HG03460 (cell line): ENCODE data around the gene DSCAM.
"Not testable (repeated sequence)": the region's sequence is repeated elsewhere in the genome, so short reads cannot be mapped to it uniquely, and the experiment has no call there.

Experiments used
- ATAC-seq: cut with Tn5 transposase; IDR thresholded peaks from one replicate; pipeline ENCODE4 v1.9.1; 2021; ENCODE audit not compliant: unreplicated experiment

The DSCAM gene

GRCh38 chr21:40337981-40338380 is 509.0 kb downstream of the DSCAM start:
- ATAC-seq, result no peak

GRCh38 chr21:40335704-40336103 is 511.3 kb downstream of the DSCAM start:
- no peak for ATAC-seq

DNA sequence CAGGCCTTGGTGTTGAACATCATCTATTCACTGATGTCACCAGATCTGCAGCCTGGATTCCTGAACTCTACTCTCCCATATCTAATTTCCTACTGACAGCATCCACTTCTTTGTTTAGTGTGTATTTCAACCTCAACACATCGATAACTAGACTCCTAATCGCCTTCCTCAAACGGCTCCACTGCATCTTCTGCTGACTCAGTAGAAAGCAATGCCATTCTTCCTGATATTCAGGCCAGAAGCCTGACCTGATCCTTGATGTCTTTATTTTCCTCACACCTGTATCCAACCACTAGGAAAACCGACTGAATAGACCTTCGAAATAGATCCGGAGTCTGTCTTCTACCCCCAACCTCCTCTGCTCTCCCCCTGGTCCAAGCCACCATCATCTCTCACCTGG is 512.8 kb downstream of the DSCAM start:
- no peak for ATAC-seq

- ATAC-seq, result no peak
These were observed 513.2 kb downstream of the DSCAM start for GRCh38 chr21:40333731-40334130.

- no peak for ATAC-seq
These were observed 515.2 kb downstream of the DSCAM start for GRCh38 chr21:40331804-40332203.

DNA sequence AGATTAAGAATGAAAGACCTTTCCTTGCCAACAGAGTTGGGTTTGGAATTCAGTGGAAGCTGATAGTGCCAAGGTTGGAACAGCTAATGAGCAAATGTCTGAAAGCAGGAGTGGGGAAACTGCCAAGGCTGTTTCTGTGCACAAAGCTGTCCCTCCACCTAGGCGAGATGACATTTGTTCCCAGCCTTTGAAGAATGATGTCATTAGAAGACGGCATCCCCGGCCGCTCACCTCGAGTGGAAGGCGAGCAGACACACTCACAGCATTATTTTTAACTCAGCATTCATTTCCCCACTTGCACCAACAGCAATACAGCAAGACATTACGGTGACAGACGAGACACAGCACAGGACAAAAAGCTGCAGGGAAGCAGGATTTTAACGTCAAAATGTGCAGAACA is 515.8 kb downstream of the DSCAM start:
- ATAC-seq, result no peak

GRCh38 chr21:40324389-40324788 is 522.6 kb downstream of the DSCAM start:
- no peak for ATAC-seq

- ATAC-seq, result not testable (repeated sequence)
These were observed 526.2 kb downstream of the DSCAM start for GRCh38 chr21:40320718-40321117.

DNA sequence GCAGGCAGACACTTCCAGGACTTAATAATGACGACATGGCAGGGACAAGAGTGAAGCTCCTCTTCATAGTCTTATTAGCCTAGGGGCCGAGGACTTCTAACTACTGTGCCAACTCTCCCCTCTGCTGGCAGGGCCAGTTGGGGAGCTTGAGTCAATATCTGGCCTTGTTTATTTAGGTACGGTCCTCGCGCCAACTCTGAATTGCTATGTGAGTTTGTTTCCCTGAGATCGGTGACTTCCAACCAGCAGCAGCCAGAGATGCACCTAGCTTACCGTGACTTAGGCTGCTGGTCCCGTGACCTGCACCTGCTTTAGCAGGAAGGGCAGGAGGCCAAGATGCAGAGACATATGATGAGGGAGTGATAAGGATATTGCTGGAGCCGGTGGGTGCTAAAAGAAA is 528.6 kb downstream of the DSCAM start:
- ATAC-seq, result no peak

DNA sequence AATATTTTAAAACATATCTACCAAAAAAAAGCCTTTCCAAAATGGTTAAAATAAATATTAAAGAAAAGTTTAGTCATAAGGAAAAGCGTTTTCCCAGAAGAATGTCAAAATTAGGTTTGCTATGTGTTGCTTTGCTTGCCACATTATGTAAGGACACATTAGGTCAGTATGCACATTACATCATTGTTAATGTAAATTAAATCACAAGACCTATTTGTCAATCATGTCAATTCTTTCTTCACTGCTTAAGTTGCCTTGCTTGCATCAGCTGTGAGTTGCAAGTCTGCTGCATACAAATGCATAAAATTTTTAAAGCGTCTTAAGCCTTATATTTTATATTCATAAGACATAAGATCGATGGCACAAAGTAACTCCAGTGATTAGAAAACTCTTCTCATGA is 530.9 kb downstream of the DSCAM start:
- no peak for ATAC-seq

DNA sequence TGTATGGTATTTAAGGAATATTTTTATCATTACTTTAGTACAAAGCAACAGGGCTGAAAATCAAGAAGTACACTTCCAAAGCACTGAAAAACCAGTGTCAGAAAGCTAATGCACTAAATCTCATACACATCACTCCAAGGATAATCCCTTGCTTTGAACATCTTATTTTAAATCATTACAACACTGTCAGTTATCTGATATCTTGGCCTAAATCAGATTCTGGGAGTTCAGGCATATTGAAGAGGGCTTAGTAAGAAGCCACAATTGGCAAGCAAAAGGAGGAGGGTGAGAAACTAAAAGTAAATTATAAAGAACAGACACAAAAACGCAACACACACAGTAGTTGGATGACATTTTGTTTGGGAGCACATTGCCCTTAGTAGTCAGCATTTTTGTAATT is 531.3 kb downstream of the DSCAM start:
- ATAC-seq, result no peak

GRCh38 chr21:40313260-40313659 is 533.7 kb downstream of the DSCAM start:
- ATAC-seq, result no peak

DNA sequence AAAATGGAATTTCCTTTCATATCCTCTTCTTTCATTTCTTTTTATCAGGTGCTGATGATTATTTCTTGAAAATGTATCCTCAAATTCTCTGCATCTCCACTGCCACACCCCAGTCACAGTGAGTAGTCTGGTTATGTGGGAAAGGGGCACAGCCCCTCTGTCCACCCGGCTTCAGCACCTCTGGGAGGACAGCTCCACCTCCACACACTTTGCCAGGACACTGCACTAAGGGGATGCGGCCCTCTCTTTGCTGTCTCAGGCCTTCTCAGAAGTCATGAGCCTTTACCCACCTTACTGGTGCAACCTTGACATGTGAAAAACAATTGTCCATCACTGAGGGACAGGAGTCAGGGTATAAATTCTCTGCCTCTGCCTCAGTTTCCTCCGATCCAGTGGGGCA is 546.7 kb downstream of the DSCAM start:
- no peak for ATAC-seq

- ATAC-seq, result no peak
These were observed 547.5 kb downstream of the DSCAM start for GRCh38 chr21:40299451-40299850.

DNA sequence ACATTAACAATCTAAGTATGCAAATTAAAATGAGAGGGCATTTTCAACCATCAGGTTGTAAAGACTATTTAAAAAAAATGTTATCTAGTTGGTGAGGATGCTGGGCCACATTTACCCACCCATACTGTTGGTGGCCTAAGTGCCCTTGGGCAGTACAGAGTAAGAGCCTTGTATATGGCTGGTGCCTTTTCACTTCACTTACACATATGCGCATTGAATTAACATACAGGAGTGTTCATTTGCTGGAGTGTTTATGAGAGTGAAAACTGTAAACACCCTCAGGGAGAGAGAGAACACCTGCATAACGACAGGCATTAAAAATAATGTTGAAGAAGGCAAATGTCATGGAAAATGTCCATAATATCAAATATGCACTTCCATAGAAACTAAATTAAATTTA is 552.6 kb downstream of the DSCAM start:
- ATAC-seq, result no peak

- ATAC-seq, result no peak
These were observed 555.4 kb downstream of the DSCAM start for GRCh38 chr21:40291560-40291959.

GRCh38 chr21:40284409-40284808 is 562.5 kb downstream of the DSCAM start:
- ATAC-seq, result no peak

DNA sequence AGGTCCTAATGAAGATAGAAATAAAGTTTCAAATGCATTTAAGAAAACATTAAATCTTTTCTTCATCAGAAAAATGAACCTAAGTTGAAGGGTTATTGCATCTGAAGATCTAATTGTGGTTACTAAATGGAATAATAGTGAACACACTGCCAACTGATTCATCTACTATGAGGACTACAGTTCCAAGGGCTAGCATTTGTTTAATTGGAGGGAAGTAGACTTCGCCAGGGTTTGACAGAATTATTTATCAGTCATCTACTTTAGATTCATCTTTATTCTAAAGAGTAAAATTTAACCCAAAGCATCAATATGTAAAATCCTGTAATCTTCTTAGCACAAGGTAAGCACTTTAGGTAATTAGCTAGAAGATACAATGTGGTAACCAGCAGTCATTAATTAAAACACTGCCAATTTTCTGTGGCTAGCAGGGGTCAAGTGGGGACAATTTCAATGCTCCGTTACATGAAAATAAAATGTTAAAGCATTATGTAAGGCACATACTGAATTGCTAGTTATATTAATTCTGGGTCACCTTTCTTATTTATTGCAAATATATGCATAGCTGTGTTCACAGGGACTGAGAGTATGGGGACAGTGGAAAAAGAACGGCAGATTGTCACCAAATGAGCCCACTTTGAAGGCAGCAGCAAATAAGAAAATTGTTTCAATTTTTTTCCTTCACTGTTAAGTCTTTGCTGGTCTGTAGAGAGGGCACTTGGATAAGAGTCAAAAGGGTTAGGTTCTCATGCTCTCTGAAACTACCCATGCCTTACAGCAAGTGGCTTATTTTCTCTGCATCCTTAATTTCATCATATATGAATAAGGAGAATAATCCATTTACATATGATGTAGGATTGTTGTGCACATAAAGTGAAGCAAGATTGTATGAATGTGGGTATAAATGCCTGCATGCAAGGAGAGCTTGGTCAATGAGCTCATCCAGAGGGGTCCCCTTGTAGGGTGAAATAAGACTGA is 563.8 kb downstream of the DSCAM start:
- no peak for ATAC-seq

GRCh38 chr21:40278345-40278744 is 568.6 kb downstream of the DSCAM start:
- ATAC-seq, result no peak

GRCh38 chr21:40276001-40276400 is 571.0 kb downstream of the DSCAM start:
- ATAC-seq, result no peak

DNA sequence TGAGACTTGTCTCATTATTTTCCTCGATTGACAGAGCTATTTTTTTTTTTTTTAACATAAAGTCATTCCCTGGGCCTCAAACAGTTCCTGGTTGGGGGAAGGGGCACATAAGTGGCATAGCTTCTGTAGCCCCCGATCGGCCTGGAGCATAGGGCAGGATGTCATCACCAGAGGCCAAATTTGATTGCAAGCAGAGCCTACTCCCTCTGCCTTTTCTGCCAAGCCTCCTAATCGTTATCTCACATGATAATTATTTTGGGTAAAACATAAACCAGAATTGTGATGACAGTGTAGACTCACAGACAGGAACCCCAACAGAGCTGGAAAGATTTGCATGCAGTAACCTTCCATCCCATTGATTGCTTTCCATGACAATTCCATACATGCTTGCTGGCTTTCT is 574.9 kb downstream of the DSCAM start:
- no peak for ATAC-seq

GRCh38 chr21:40271164-40271563 is 575.8 kb downstream of the DSCAM start:
- no peak for ATAC-seq

DNA sequence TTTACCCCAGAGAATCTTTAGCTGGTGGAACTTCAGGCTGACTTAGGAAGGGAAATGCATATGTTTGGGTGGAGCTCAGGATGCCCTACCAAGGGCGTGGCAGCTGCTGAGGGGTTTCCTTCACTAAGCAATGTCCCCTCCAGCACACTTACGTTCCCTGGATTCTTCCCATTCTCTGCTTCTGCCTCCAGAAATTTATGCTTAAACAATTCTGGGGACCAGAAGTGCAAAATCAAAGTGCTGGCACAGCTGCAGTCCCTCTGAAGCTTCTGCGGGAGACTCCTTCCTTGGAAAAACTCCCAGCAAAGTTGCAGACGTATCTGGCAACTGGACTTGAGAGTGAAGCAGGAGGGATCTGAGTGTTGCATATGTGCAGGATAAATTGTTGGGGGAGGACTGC is 576.9 kb downstream of the DSCAM start:
- ATAC-seq, result no peak
